HG02938 (cell line): ENCODE data around the gene SLC35F6.

ENCODE experiments used
- ATAC-seq: cut with Tn5 transposase; IDR thresholded peaks from one replicate; pipeline ENCODE4 v1.9.1; 2021; ENCODE audit warnings: mild to moderate bottlenecking, moderate library complexity; ENCODE audit not compliant: unreplicated experiment

The SLC35F6 gene

DNA sequence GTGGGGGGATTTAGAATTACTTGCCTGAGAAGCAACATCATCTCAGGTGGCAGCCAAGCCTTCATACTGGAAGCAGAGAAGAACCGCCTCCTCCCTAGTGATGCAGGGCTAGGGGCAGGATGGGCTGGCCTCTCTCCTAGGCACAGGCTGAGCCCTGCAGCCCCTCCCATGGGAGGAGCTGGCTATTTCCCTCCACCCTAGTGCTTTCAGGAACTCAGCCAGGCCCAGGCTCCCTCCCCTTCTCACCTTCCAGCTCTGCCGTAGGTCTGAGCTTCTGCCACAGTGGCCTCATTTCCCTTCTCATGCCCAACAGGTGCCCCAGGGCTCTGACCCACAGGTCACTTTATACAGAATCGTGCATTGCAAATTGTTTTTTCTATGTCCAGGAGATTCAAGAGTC is 52.8 kb downstream of the SLC35F6 start:
- ATAC-seq = no peak

DNA sequence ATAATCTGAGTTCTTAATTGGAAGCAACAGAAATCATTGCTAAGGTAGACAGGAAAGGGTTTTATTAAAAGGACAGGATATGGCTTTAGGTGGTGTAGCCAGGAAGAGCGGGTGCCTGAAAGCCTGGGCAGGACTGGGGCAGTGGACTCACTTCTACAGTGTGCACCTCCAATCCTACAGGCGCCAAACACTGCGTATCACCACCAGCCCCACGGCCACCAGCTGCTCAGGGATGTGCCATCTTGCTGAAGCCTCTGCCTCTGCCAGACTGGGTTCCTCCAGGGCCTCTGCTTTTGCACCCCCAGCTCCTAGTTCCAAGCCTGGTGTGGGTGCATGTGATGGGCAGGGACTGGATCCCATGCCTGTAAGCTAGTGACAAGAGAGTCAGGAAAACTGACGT is 54.2 kb downstream of the SLC35F6 start:
- no peak for ATAC-seq

DNA sequence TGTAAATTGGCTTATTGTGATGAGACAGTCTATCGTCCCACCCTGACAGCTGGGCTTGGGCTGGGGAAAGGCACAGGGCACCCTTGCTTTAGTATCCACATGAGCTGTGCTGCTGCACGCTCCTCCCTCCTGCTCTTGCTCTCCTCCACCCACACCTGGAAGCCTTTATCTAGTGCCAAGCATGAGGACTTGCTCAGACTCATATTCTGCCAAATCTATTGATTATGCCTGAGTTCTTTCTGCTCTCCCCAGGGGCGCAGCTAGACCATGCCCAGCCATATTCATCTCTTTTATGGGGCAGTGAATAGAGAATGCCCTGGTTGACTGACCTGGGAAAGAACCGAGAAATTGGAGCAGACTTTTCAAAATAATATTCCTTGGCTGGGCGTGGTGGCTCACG is 54.9 kb downstream of the SLC35F6 start:
- ATAC-seq = no peak

DNA sequence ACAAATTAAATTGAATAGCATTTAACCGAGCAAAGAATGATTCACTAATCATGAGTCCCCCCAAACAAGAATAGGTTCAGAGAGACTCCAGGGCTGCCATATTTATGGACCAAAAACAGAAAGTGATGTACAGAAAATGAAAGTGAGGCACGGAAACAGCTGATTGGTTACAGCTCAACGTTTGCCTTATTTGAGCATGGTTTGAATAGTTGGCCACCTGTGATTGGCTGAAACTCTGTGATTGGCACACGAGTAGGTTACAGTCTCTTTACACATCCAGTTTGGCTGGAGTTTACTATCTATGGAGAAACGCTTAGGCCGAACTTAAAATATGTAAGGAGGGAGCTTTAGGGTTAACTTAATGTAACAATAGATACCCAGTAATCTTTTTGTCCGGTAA is 56.8 kb downstream of the SLC35F6 start:
- no peak for ATAC-seq

DNA sequence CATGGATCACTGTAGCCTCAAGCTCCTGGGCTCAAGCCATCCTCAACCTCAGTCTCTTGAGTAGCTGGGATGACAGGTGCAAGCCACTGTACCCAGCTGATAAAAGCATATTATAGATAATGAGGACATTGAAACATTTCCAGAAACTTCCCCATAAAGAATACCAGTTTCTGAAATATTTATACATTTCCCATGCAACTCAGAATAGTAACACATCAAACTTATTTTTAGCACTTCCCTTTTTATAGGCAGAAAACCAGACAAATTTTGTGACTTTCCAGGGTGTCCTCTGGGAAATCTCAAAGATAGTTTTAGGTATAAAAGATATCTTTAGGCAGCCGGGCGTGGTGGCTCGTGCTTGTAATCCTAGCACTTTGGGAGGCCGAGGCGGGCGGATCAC is 58.8 kb downstream of the SLC35F6 start:
- ATAC-seq = no peak
